Measurements from ENCODE around the gene CAAP1.

CAAP1 gene

GRCh38 chr9:26809795-26810194 is 82.8 kb downstream of the CAAP1 start:
- no peaks in the 10 kb centered on the region for H3K27me3 ChIP-seq
- no peak for TF ChIP-seq CTCF (IDR thresholded peaks at IDR 0.05)
- no peaks in the 10 kb centered on the region for H3K9me3 ChIP-seq
- H3K27ac ChIP-seq, result no peak overlapping the region
- H3K4me1 ChIP-seq, result no peaks in the 10 kb centered on the region
- no peaks in the 10 kb centered on the region for H3K36me3 ChIP-seq
- no peak for DNase-seq
- no peak overlapping the region for H3K4me3 ChIP-seq
- intact Hi-C loops (cut with DNase I; ENCODE audit: low total_unique reads), result no loop called here

- no peak for DNase-seq
These were observed 85.4 kb downstream of the CAAP1 start for GRCh38 chr9:26807161-26807560.

GRCh38 chr9:26802921-26803320 is 89.7 kb downstream of the CAAP1 start:
- H3K4me1 ChIP-seq, result no peaks in the 10 kb centered on the region
- H3K27me3 ChIP-seq, result no peaks in the 10 kb centered on the region
- no peak overlapping the region for H3K4me3 ChIP-seq
- DNase-seq, result no peak
- intact Hi-C loops (cut with DNase I; ENCODE audit: low total_unique reads), result no loop called here
- no peak for TF ChIP-seq CTCF (IDR thresholded peaks at IDR 0.05)
- no peaks in the 10 kb centered on the region for H3K9me3 ChIP-seq
- no peak overlapping the region for H3K27ac ChIP-seq
- H3K36me3 ChIP-seq, result no peaks in the 10 kb centered on the region

More at GRCh38 chr9:26807161-26807560, 85.4 kb downstream of the CAAP1 start:
- Histone ChIP-seq H3K27ac (no peak overlapping the region), H3K9me3 (no peaks in the 10 kb centered on the region), H3K36me3 (no peaks in the 10 kb centered on the region), H3K27me3 (no peaks in the 10 kb centered on the region), H3K4me1 (no peaks in the 10 kb centered on the region), H3K4me3 (no peak overlapping the region)
- intact Hi-C loops (cut with DNase I; ENCODE audit: low total_unique reads), result no loop called here
- no peak for TF ChIP-seq CTCF (IDR thresholded peaks at IDR 0.05)

- Histone ChIP-seq H3K27ac (no peak overlapping the region), H3K27me3 (no peaks in the 10 kb centered on the region), H3K4me1 (no peaks in the 10 kb centered on the region), H3K4me3 (no peak overlapping the region), H3K9me3 (no peaks in the 10 kb centered on the region), H3K36me3 (no peaks in the 10 kb centered on the region)
- no peak for DNase-seq
- intact Hi-C loops (cut with DNase I; ENCODE audit: low total_unique reads), result no loop called here
- no peak for TF ChIP-seq CTCF (IDR thresholded peaks at IDR 0.05)
These were observed 90.8 kb downstream of the CAAP1 start for GRCh38 chr9:26801772-26802171.

GRCh38 chr9:26800322-26800721 is 92.3 kb downstream of the CAAP1 start:
- H3K36me3 ChIP-seq, result no peaks in the 10 kb centered on the region
- H3K27ac ChIP-seq, result no peak overlapping the region
- TF ChIP-seq CTCF (IDR thresholded peaks at IDR 0.05), result no peak
- no peaks in the 10 kb centered on the region for H3K4me1 ChIP-seq
- no peak for DNase-seq
- H3K27me3 ChIP-seq, result no peaks in the 10 kb centered on the region
- no peaks in the 10 kb centered on the region for H3K9me3 ChIP-seq
- H3K4me3 ChIP-seq, result no peak overlapping the region
- intact Hi-C loops (cut with DNase I; ENCODE audit: low total_unique reads), result no loop called here

- H3K27me3 ChIP-seq, result no peaks in the 10 kb centered on the region
- H3K4me1 ChIP-seq, result no peaks in the 10 kb centered on the region
- H3K9me3 ChIP-seq, result no peaks in the 10 kb centered on the region
- H3K27ac ChIP-seq, result no peak overlapping the region
- TF ChIP-seq CTCF (IDR thresholded peaks at IDR 0.05), result no peak
- H3K4me3 ChIP-seq, result no peak overlapping the region
- intact Hi-C loops (cut with DNase I; ENCODE audit: low total_unique reads), result no loop called here
- no peaks in the 10 kb centered on the region for H3K36me3 ChIP-seq
- no peak for DNase-seq
These were observed 101.3 kb downstream of the CAAP1 start for GRCh38 chr9:26791274-26791673.

Measured in tibial artery (tissue), 4 donors.